HG02970 (cell line): ENCODE results near the gene PMEL.
"Not testable (repeated sequence)": the region's sequence is repeated elsewhere in the genome, so short reads cannot be mapped to it uniquely, and the experiment has no call there.

Experiments used
- ATAC-seq: cut with Tn5 transposase; IDR thresholded peaks from one replicate; pipeline ENCODE4 v1.9.1; 2021; ENCODE audit warnings: mild to moderate bottlenecking, moderate library complexity, moderate number of reproducible peaks; ENCODE audit not compliant: unreplicated experiment, low FRiP score

Gene PMEL

GRCh38 chr12:55925870-55926737, 39.7 kb downstream of the PMEL start:
- ATAC-seq = no peak

GRCh38 chr12:55925371-55925770, 40.5 kb downstream of the PMEL start:
- ATAC-seq = no peak

GRCh38 chr12:55923648-55924047, 42.2 kb downstream of the PMEL start:
- ATAC-seq = not testable (repeated sequence)

- ATAC-seq = no peak
Measured at GRCh38 chr12:55922126-55922525, 43.7 kb downstream of the PMEL start.

- ATAC-seq = not testable (repeated sequence)
Measured at GRCh38 chr12:55919032-55919431, 46.8 kb downstream of the PMEL start.

- no peak for ATAC-seq
Measured at GRCh38 chr12:55915482-55915859, 50.4 kb downstream of the PMEL start.

GRCh38 chr12:55912908-55913307, 52.9 kb downstream of the PMEL start:
- ATAC-seq = no peak

- no peak for ATAC-seq
Measured at GRCh38 chr12:55909513-55909884, 56.3 kb downstream of the PMEL start.

- no peak for ATAC-seq
Measured at GRCh38 chr12:55908726-55909512, 56.9 kb downstream of the PMEL start.

GRCh38 chr12:55906056-55906455, 59.8 kb downstream of the PMEL start:
- no peak for ATAC-seq
